ENCODE results near the gene IBTK. TPM values are rescaled to one million over a fixed set of nuclear protein-coding genes. Genes with fewer than 3 reads are reported as not detected.

Gene IBTK
- total and polyA plus RNA-seq, 2 of the 4 experiments (the other 2 are of a cell fraction), result 9.7 to 45.0 TPM

- no peaks in the 10 kb centered on the region for H3K9me3 ChIP-seq (ENCODE audit: control insufficient read depth, insufficient read depth, low read length)
- H2AFZ ChIP-seq (replicated peaks; ENCODE audit: low read length, poor library complexity), result no peak overlapping the region
- no peaks in the 10 kb centered on the region for H3K79me1 ChIP-seq (ENCODE audit: low read depth in 1 of 2, low read length in 2 of 2)
- H3K14ac ChIP-seq (replicated peaks; ENCODE audit: low read depth, low read length), result no peak overlapping the region
- H3K4ac ChIP-seq (ENCODE audit: low read depth, low read length), result no peak overlapping the region
- no peak overlapping the region for H3K4me2 ChIP-seq (ENCODE audit: low read depth, low read length)
- H3K4me1 ChIP-seq (ENCODE audit: control insufficient read depth, insufficient read depth, low read length), result no peaks in the 10 kb centered on the region
- H3K4me3 ChIP-seq (ENCODE audit: insufficient read depth, low read depth, low read length), result no peak overlapping the region
- WGBS, 2 experiments (ENCODE audit: extremely low coverage in 2 of 2, insufficient read length in 1 of 2), result no CpG with 5 or more reads among the region's 2 CpGs
- no peak overlapping the region for H2AK5ac ChIP-seq (ENCODE audit: low read depth, low read length)
- H2BK15ac ChIP-seq (ENCODE audit: low read depth, low read length), result no peak overlapping the region
- no peak overlapping the region for H2BK5ac ChIP-seq (ENCODE audit: low read depth, low read length, poor library complexity, severe bottlenecking)
- dilution Hi-C loops (cut with HindIII; ENCODE audit: low sequenced_read_pairs, unreplicated experiment) (no loop called here), intact Hi-C loops (cut with micrococcal nuclease) (no loop called here), in situ Hi-C loops (cut with MboI; ENCODE audit: low sequenced_read_pairs) (loop anchor here (25.0 kb wide), 1 partner anchor 1247 kb away; the partner anchor contains the start of gene PRSS35)
- H3K27me3 ChIP-seq (ENCODE audit: control insufficient read depth, insufficient read depth, low read length), result no peaks in the 10 kb centered on the region
- H3K23ac ChIP-seq (ENCODE audit: low read depth, low read length), result no peak overlapping the region
- ATAC-seq (ENCODE audit: low read depth), result no peak
- no peak overlapping the region for H2BK20ac ChIP-seq (ENCODE audit: low read depth, low read length)
- H2BK120ac ChIP-seq (ENCODE audit: low read depth, low read length), result no peak overlapping the region
- ChIA-PET POLR2A (ENCODE audit: unreplicated experiment) (no interaction called here), CTCF (no interaction called here)
- no peak overlapping the region for H3K56ac ChIP-seq (ENCODE audit: extremely low read depth, insufficient read depth, low read length)
- H3K9ac ChIP-seq (ENCODE audit: low read depth, low read length), result no peak overlapping the region
- H4K20me1 ChIP-seq (ENCODE audit: insufficient read depth, low read length), result no peaks in the 10 kb centered on the region
- TF ChIP-seq MAFK (IDR thresholded peaks at IDR 0.05; ENCODE audit: low read depth, low read length) (no peak), CTCF (conservative IDR thresholded peaks at IDR 0.05; ENCODE audit: low read depth, low read length) (no peak), CHD1 (IDR thresholded peaks at IDR 0.05; ENCODE audit: low read depth, low read length) (no peak), FOS (IDR thresholded peaks at IDR 0.05; ENCODE audit: low read depth, low read length) (no peak), USF2 (IDR thresholded peaks at IDR 0.05; ENCODE audit: low read depth, low read length) (no peak), RCOR1 (IDR thresholded peaks at IDR 0.05; ENCODE audit: insufficient replicate concordance, low read length) (no peak), RFX5 (IDR thresholded peaks at IDR 0.05; ENCODE audit: low read depth, low read length) (no peak), MXI1 (IDR thresholded peaks at IDR 0.05; ENCODE audit: borderline replicate concordance, low read depth, low read length) (no peak), NFE2L2 (IDR thresholded peaks at IDR 0.05; ENCODE audit: low read depth, low read length) (no peak), RAD21 (IDR thresholded peaks at IDR 0.05; ENCODE audit: low read length) (no peak), BHLHE40 (IDR thresholded peaks at IDR 0.05; ENCODE audit: low read depth, low read length) (no peak), CEBPB (IDR thresholded peaks at IDR 0.05; ENCODE audit: low read depth, low read length) (no peak), SMC3 (IDR thresholded peaks at IDR 0.05; ENCODE audit: low read depth, low read length) (no peak), POLR2A (IDR thresholded peaks at IDR 0.05; ENCODE audit: low read depth, low read length) (no peak), MAZ (IDR thresholded peaks at IDR 0.05; ENCODE audit: borderline replicate concordance, low read depth, low read length) (no peak)
- no peak overlapping the region for H4K5ac ChIP-seq (ENCODE audit: low read depth, low read length)
- no peak overlapping the region for H2AK9ac ChIP-seq (replicated peaks; ENCODE audit: low read depth, low read length, poor library complexity)
- no peak for DNase-seq
- H3K36me3 ChIP-seq (ENCODE audit: control insufficient read depth, insufficient read depth, low read length), result no peaks in the 10 kb centered on the region
- H3K9me1 ChIP-seq (ENCODE audit: insufficient read depth, low read length), result no peaks in the 10 kb centered on the region
- no peak overlapping the region for H4K91ac ChIP-seq (ENCODE audit: insufficient read depth, low read depth, low read length)
- H3K27ac ChIP-seq (ENCODE audit: insufficient read depth, low read length), result no peak overlapping the region
- H4K8ac ChIP-seq (ENCODE audit: low read depth in 2 of 2, low read length in 2 of 2), result no peak overlapping the region
- H3K18ac ChIP-seq (ENCODE audit: low read depth, low read length), result no peak overlapping the region
- BruUV-seq (replicated peaks), result no TSS peak
Observed at GRCh38 chr6:82264824-82265223, 17.3 kb upstream of the IBTK start.

Data from IMR-90 (cell line).